ENCODE measurements around the gene AMH. TPM values are rescaled to one million over a fixed set of nuclear protein-coding genes. Genes with fewer than 3 reads are reported as not detected.

Gene AMH
- total RNA-seq, 2 experiments from 2014 or later: 2.6 to 4.0 TPM

- no peak overlapping the region for H3K4me3 Mint-ChIP-seq
- H3K27me3 Mint-ChIP-seq (ENCODE audit: low read depth): no peaks in the 10 kb centered on the region
- no peak for DNase-seq
- peaks cover 15% of the 10 kb centered on the region for H3K4me1 Mint-ChIP-seq (ENCODE audit: low read depth)
- no peak overlapping the region for H3K27ac Mint-ChIP-seq
- no peaks in the 10 kb centered on the region for H3K9me3 Mint-ChIP-seq
- CTCF ChIA-PET: no interaction called here
- intact Hi-C loops (cut with micrococcal nuclease): no loop called here
- H3K36me3 Mint-ChIP-seq (ENCODE audit: low read depth): peaks cover 30% of the 10 kb centered on the region
These were observed 36.0 kb upstream of the AMH start for GRCh38 chr19:2212861-2213711.

- Mint-ChIP-seq H3K4me3 (no peak overlapping the region), H3K36me3 (ENCODE audit: low read depth) (peaks cover 32% of the 10 kb centered on the region), H3K27me3 (ENCODE audit: low read depth) (no peaks in the 10 kb centered on the region), H3K4me1 (ENCODE audit: low read depth) (peaks cover 15% of the 10 kb centered on the region), H3K9me3 (no peaks in the 10 kb centered on the region), H3K27ac (no peak overlapping the region)
- intact Hi-C loops (cut with micrococcal nuclease): no loop called here
- DNase-seq: no peak
- CTCF ChIA-PET: no interaction called here
These were observed 35.3 kb upstream of the AMH start for GRCh38 chr19:2213799-2214198.

GRCh38 chr19:2214251-2214650 lies 34.9 kb upstream of the AMH start:
- CTCF ChIA-PET: interaction anchor here (1.0 kb wide), 1 partner anchor 58 kb away, joined by 3 read pairs; no protein-coding TSS in a partner anchor
- Mint-ChIP-seq H3K4me3 (no peak overlapping the region), H3K4me1 (ENCODE audit: low read depth) (peaks cover 15% of the 10 kb centered on the region), H3K27me3 (ENCODE audit: low read depth) (no peaks in the 10 kb centered on the region), H3K36me3 (ENCODE audit: low read depth) (peaks cover 30% of the 10 kb centered on the region), H3K27ac (no peak overlapping the region), H3K9me3 (no peaks in the 10 kb centered on the region)
- no peak for DNase-seq
- intact Hi-C loops (cut with micrococcal nuclease): no loop called here

- peaks cover 15% of the 10 kb centered on the region for H3K4me1 Mint-ChIP-seq (ENCODE audit: low read depth)
- intact Hi-C loops (cut with micrococcal nuclease): no loop called here
- peaks cover 35% of the 10 kb centered on the region for H3K36me3 Mint-ChIP-seq (ENCODE audit: low read depth)
- no peak overlapping the region for H3K4me3 Mint-ChIP-seq
- peak; percentile 47 for DNase-seq
- H3K27ac Mint-ChIP-seq: no peak overlapping the region
- CTCF ChIA-PET: interaction anchor here (1.0 kb wide), 1 partner anchor 59 kb away, joined by 3 read pairs; no protein-coding TSS in a partner anchor
- no peaks in the 10 kb centered on the region for H3K9me3 Mint-ChIP-seq
- H3K27me3 Mint-ChIP-seq (ENCODE audit: low read depth): no peaks in the 10 kb centered on the region
These were observed 33.8 kb upstream of the AMH start for GRCh38 chr19:2215281-2215751.

- Mint-ChIP-seq H3K36me3 (ENCODE audit: low read depth) (peaks cover 36% of the 10 kb centered on the region), H3K9me3 (no peaks in the 10 kb centered on the region), H3K4me1 (ENCODE audit: low read depth) (peaks cover 15% of the 10 kb centered on the region), H3K27me3 (ENCODE audit: low read depth) (no peaks in the 10 kb centered on the region), H3K27ac (peak overlapping the region; percentile 76), H3K4me3 (no peak overlapping the region)
- intact Hi-C loops (cut with micrococcal nuclease): no loop called here
- CTCF ChIA-PET: no interaction called here
- DNase-seq: no peak
These were observed 32.5 kb upstream of the AMH start for GRCh38 chr19:2216361-2217225.

GRCh38 chr19:2217591-2217990 lies 31.5 kb upstream of the AMH start:
- CTCF ChIA-PET: interaction anchor here (0.7 to 0.9 kb wide), 2 partner anchors 12 to 66 kb away, joined by 3 to 4 read pairs; no protein-coding TSS in a partner anchor
- Mint-ChIP-seq H3K4me3 (no peak overlapping the region), H3K4me1 (ENCODE audit: low read depth) (peaks cover 15% of the 10 kb centered on the region), H3K27ac (no peak overlapping the region), H3K36me3 (ENCODE audit: low read depth) (peaks cover 28% of the 10 kb centered on the region), H3K9me3 (no peaks in the 10 kb centered on the region), H3K27me3 (ENCODE audit: low read depth) (no peaks in the 10 kb centered on the region)
- intact Hi-C loops (cut with micrococcal nuclease): no loop called here
- DNase-seq: no peak

- CTCF ChIA-PET: no interaction called here
- Mint-ChIP-seq H3K27me3 (ENCODE audit: low read depth) (no peaks in the 10 kb centered on the region), H3K4me1 (ENCODE audit: low read depth) (peaks cover 7% of the 10 kb centered on the region), H3K4me3 (no peak overlapping the region), H3K36me3 (ENCODE audit: low read depth) (peaks cover 33% of the 10 kb centered on the region), H3K27ac (no peak overlapping the region), H3K9me3 (no peaks in the 10 kb centered on the region)
- DNase-seq: no peak
- intact Hi-C loops (cut with micrococcal nuclease): no loop called here
These were observed 29.4 kb upstream of the AMH start for GRCh38 chr19:2219726-2220125.

GRCh38 chr19:2221250-2221831 lies 27.8 kb upstream of the AMH start:
- Mint-ChIP-seq H3K27me3 (ENCODE audit: low read depth) (no peaks in the 10 kb centered on the region), H3K4me1 (ENCODE audit: low read depth) (no peaks in the 10 kb centered on the region), H3K4me3 (no peak overlapping the region), H3K9me3 (no peaks in the 10 kb centered on the region), H3K36me3 (ENCODE audit: low read depth) (peaks cover 34% of the 10 kb centered on the region), H3K27ac (no peak overlapping the region)
- CTCF ChIA-PET: interaction anchor here (0.6 kb wide), 2 partner anchors 62 to 66 kb away, joined by 3 to 4 read pairs; no protein-coding TSS in a partner anchor
- DNase-seq: no peak
- intact Hi-C loops (cut with micrococcal nuclease): no loop called here

- Mint-ChIP-seq H3K4me1 (ENCODE audit: low read depth) (no peaks in the 10 kb centered on the region), H3K4me3 (no peak overlapping the region), H3K9me3 (no peaks in the 10 kb centered on the region), H3K27ac (no peak overlapping the region), H3K36me3 (ENCODE audit: low read depth) (peaks cover 33% of the 10 kb centered on the region), H3K27me3 (ENCODE audit: low read depth) (no peaks in the 10 kb centered on the region)
- no peak for DNase-seq
- intact Hi-C loops (cut with micrococcal nuclease): no loop called here
- CTCF ChIA-PET: interaction anchor here (0.6 kb wide), 1 partner anchor 67 kb away, joined by 3 read pairs; no protein-coding TSS in a partner anchor
These were observed 27.2 kb upstream of the AMH start for GRCh38 chr19:2221918-2222317.

GRCh38 chr19:2223391-2223790 lies 25.7 kb upstream of the AMH start:
- intact Hi-C loops (cut with micrococcal nuclease): no loop called here
- no peak for DNase-seq
- H3K27me3 Mint-ChIP-seq (ENCODE audit: low read depth): no peaks in the 10 kb centered on the region
- no peaks in the 10 kb centered on the region for H3K4me1 Mint-ChIP-seq (ENCODE audit: low read depth)
- peaks cover 28% of the 10 kb centered on the region for H3K36me3 Mint-ChIP-seq (ENCODE audit: low read depth)
- CTCF ChIA-PET: no interaction called here
- H3K27ac Mint-ChIP-seq: no peak overlapping the region
- no peaks in the 10 kb centered on the region for H3K9me3 Mint-ChIP-seq
- H3K4me3 Mint-ChIP-seq: no peak overlapping the region

- Mint-ChIP-seq H3K27ac (no peak overlapping the region), H3K4me3 (no peak overlapping the region), H3K27me3 (ENCODE audit: low read depth) (no peaks in the 10 kb centered on the region), H3K36me3 (ENCODE audit: low read depth) (peaks cover 28% of the 10 kb centered on the region), H3K4me1 (ENCODE audit: low read depth) (no peaks in the 10 kb centered on the region), H3K9me3 (no peaks in the 10 kb centered on the region)
- CTCF ChIA-PET: no interaction called here
- intact Hi-C loops (cut with micrococcal nuclease): no loop called here
- DNase-seq: no peak
These were observed 25.2 kb upstream of the AMH start for GRCh38 chr19:2223959-2224358.

- Mint-ChIP-seq H3K27ac (no peak overlapping the region), H3K4me1 (ENCODE audit: low read depth) (no peaks in the 10 kb centered on the region), H3K9me3 (no peaks in the 10 kb centered on the region), H3K4me3 (no peak overlapping the region), H3K27me3 (ENCODE audit: low read depth) (no peaks in the 10 kb centered on the region), H3K36me3 (ENCODE audit: low read depth) (peaks cover 25% of the 10 kb centered on the region)
- DNase-seq: no peak
- intact Hi-C loops (cut with micrococcal nuclease): no loop called here
- CTCF ChIA-PET: interaction anchor here (0.5 to 0.7 kb wide), 2 partner anchors 69 to 282 kb away, joined by 3 read pairs; no protein-coding TSS in a partner anchor
These were observed 24.3 kb upstream of the AMH start for GRCh38 chr19:2224754-2225349.
